HG03060 (cell line): ENCODE data around the gene CCDC88C.

ENCODE experiments used
- ATAC-seq: cut with Tn5 transposase; IDR thresholded peaks from one replicate; pipeline ENCODE4 v1.9.1; 2021; ENCODE audit warnings: low read depth, moderate number of reproducible peaks; ENCODE audit not compliant: unreplicated experiment

Gene CCDC88C

DNA sequence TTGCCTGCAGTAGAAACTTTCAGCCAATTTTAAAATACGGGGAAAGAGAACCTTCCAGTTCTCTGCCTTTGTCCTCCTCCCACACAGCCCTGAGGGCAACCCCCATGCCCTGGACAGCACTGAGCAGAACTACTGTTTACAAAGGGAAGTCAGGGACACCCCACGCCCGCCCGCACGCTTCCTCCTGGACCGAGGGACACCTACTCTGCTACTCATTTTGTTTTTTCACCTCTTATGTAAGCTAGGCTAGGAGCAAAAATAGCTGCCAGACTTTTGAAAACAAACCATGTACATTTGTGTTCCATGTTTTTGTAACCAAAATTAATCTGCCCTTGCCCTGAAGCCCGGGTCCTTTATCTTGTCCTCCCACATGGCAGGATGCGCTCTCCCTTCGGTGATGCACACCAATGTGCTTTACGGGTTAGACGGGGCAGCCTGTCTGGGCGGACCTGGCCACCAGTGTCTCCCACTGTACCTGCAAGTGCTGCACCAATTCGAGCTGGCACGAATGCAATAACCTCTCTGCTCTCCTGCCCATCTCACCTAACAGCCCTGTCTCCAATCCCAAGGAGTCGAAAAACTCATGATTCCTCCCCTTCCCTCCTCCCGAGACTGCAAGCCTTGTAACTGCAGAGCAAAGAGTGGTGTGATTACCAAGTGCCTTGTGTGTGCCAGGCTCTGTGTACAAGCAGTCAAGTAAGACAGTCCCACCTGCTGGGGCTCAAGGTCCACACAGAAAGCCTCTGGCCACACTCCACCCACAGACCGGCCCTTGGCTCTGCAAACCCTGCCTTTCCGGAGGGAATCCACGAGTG is 85.2 kb downstream of the CCDC88C start:
- ATAC-seq, result no peak

DNA sequence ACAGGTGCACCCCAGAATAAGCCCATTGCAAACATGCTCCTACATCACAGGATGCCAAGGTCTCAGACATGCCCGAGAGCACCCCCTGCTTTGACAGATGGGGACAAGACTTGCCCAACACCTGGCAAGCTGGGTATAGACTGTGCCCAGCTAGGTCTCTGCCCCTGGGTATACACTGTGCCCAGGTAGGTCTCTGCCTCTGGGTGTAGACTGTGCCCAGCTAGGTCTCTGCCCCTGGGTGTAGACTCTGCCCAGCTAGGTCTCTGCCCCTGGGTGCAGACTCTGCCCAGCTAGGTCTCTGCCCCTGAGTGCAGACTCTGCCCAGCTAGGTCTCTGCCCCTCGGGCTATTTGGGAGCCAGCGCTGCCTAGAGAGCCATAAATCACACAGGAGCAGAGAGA is 85.9 kb downstream of the CCDC88C start:
- ATAC-seq, result no peak

DNA sequence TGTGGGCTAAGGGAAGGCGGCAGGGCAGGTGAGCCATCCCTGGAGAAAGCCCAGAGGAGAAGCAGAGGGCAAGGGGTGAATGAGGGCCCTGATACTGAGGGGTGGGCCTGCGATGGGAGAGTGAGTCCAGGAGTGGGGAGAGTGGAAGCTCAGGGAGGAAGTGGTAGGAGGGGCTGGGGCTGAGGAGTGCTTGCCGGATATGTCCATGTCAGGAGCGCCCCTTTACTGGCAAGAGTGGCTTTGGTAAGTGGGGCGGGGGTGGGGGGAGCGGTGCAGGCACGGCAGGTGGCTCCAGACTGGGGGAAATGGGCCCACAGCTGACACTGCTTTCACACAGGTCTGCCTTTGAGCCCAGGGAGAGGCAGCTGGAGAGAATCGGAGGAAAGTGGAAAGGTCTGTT is 86.8 kb downstream of the CCDC88C start:
- ATAC-seq, result no peak

DNA sequence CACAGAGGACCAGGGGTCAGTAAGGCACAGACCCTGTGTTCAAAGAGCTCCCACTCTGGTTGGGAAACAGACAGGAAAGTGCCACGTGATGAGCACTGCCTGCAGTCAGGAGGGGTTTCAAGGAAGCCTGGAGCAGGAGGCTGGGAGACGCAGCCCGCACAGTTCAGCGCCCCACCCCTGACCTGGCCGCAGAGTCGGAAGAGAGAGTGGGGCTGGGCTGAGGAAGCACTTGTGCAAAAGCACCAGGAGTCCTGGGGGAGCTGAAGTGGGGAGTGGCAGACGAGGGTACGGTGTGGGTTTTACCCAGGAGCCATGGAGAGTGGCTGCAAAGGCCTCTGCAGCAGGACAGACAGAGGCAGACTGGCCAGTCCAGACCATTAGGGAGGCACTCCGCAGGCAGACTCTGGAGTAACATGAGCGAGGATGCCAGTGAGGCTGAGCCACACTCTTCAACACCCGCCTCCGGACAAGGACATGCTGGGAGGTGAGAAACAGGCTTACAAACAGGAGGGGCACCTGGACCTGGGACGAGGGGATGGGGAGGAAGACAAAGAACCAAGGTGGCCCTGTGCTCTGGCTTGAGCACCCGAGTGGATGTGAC is 87.4 kb downstream of the CCDC88C start:
- ATAC-seq, result no peak

DNA sequence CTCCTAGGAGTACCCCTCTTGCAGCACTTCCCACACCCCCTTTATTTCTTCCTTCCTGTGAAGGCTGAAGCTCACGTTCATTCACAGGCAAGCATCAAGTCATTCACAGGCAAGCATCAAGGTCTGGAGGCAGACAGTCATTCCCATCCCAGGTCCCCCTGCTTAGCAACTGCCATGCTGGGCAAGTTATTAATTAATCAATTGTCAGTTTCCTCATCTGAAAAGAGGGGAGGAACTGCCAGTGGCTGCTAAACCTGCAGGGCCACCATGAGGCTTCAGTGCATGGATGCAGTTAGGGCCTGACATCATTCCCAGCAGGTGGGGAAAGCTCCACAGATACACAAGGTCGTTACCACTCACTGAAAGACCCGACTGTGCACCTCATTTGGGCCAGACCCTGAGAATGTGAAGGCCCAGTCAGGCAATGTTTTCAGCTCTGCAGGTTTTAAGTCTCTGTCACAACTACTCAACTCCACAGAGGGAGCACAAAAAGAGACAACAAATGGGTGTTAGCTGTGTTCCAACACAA is 88.1 kb downstream of the CCDC88C start:
- no peak for ATAC-seq

DNA sequence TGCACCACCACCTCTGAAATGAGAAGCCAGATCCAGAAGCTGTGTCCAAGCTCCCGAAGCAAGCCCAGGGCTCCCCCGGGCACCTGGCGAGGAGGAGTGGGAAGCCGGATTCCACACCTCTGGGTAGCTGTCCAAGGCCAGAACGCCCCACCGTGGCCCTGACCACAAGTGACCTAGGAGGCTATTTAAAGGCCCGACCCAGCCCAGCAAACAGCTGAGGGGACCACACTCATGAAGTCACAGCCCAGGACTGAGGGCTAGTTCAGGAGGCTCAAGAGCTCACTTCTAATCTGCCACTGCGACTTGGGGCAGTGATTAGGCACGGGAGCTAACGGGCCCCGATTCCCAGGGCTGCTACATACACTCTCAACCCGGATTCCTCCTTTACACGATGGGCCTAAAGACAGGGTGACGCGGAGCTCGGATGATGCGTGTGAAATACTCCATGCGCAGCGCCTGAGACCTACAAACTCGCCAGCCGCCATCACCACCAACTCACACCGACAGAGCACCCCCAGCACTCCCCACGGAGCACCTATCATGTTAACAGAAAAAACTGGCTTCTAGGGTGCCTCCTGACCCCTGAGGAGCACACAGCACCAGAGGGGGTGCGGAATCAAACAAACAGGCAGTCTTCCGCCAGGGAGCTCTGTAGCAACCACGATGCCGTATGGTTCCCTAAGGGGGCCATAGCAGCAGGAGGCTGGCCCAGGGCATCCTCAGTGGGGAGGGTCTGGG is 89.1 kb downstream of the CCDC88C start:
- no peak for ATAC-seq

- ATAC-seq, result no peak
Measured at GRCh38 chr14:91327661-91328312, 89.8 kb downstream of the CCDC88C start.

GRCh38 chr14:91327250-91327595 is 90.4 kb downstream of the CCDC88C start:
- ATAC-seq, result no peak

GRCh38 chr14:91326514-91327249 is 90.9 kb downstream of the CCDC88C start:
- no peak for ATAC-seq

DNA sequence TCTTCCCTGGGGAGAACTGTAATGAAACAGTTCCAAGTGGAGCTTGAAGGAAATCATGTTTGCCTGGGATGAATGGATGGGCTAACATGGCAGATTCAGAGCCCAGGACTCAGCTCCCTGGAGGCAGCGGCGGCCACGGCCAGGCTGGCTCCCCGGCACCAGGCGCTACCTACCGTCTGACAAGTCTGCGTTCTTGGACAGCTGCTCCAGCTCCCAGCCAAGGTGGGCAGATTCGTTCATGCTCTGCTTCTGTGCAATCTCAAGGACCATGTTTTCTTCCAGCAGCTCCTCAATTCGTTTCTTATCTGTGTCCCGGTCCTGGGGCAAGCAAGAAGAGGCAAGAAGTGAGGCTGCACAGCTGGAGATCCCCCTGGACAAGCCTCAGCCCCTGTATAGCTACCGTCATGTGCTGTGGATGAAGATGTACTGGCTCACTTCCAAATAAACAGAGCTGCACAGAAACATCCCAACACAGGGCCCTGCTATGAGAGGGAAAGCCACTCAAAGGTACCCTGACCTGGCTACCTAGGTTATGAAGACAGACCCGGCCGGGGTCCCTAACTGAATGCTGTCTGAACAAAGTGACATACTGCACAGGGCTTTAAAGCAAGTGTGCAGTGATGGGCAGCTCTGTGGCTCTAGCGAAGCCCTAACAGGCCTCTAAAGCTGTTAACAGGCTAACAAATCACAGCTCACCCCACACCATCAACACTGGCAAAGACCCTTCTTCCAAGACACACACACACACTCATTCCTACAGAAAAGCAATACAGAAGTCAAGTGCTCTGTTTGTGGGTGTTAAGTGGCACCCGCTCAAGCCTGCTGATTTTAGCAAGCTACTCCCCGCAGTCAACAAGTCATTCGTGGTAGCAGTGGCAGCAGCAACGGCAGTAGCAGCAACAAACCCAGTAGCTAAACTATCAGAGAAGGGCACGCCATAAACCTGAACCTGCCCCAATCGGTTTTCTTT is 92.7 kb downstream of the CCDC88C start:
- ATAC-seq, result no peak

DNA sequence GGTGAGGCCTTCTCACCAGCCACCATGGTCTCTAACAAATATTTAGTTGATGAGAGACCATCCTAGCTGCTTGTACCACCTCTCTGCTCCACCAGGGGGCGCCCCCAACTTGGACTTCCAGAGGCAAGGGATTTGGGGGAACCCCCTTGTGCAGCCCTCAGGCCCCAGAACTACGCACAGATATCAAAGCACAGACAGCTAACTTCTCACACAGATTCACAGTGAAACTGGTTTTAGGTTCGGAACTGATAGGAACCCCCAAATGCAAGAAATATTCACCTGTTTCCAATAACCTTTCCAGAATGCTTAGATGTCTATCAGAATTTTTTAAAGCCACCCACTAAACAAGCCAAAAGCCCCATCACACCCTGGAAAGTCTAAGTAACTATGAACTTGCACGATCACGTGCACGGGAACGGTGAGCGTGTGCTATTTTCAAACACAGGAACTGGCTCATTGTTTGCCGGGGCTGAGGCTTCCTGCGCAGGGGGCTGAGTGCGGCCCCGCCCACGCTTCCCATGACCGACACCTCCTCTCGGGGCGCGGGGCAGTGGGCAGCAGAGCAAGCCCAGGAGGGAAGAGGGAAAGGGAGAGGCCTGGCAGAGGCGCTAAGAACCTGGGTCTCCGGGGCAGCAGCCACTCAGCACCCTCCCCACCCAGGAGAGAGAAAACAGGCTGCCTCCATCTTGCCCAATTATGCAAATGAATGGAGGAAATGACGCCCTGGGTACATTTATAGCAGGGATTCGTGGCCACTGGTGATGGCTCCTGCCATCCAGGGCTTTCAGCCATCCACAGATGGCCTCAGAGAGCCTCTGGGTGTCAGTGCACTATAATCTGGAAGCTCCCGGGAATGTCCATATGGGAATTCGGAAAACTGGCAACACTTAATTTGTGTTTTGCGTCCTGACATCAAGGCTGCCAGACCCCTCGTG is 93.7 kb downstream of the CCDC88C start:
- peak; percentile 62 for ATAC-seq

DNA sequence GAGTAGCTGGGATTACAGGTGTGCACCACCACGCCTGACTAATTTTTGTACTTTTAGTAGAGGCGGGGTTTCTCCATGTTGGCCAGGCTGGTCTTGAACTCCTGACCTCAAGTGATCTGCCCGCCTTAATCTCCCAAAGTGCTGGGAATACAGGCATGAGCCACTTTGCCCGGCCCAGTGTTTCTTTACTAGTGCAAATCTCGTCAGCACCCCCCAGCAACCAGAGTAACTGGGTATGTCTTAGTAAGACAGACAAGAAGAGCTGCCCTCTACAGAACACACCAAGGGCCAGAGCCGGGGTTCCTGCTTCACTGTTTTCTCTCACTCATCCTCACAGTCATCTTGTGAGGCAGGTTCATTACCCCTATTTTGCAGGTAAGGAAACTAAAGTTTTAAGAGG is 94.6 kb downstream of the CCDC88C start:
- ATAC-seq, result no peak

DNA sequence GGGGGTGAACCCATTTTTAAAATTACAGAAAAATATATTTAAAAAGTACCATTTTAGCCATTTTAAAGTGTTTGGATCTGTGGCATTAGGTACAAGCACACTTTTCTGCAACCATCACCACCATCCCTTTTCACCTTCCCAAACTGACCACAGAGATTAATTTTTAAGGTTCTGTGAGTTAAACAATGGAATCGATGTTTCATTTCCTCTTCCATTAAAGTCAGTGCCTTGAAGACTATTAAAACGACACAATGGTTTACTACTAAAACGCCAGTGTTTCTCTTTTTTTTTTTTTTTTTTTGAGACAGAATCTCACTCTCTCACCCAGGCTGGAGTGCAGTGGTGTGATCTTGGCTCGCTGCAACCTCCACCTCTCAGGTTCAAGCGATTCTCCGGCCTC is 95.0 kb downstream of the CCDC88C start:
- no peak for ATAC-seq

DNA sequence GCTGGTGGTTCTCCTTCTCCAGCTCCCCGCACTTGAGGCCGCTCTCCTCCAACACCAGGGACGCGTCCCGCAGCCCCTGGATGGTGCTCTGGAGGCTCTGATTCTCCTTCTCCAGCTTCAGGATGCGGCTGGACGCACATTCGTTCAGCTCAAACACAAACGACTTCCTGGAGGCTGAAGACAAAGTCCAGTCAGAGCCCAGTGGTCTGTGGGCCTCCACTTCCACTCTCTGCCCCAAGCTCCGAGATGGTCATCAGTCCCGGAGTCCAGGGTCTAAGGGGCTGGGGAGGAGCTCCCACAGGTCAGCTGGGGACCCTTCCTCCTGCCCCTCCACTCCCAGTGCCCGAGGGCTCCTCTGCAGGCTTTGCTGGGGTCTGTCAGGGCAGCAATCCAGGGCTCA is 96.5 kb downstream of the CCDC88C start:
- ATAC-seq, result no peak

GRCh38 chr14:91320266-91320665 is 97.4 kb downstream of the CCDC88C start:
- ATAC-seq, result no peak

- ATAC-seq, result no peak
Measured at GRCh38 chr14:91318911-91319310, 98.7 kb downstream of the CCDC88C start.

GRCh38 chr14:91317381-91318308 is 100.0 kb downstream of the CCDC88C start:
- no peak for ATAC-seq
